B cell (primary cell): ENCODE data around the gene PLEKHH2. TPM values are rescaled to one million over a fixed set of nuclear protein-coding genes. Genes with fewer than 3 reads are reported as not detected.

Experiments used
- ATAC-seq: fragments of 200-7000 bp; cut with Tn5 transposase; one replicate; pipeline ENCODE4 v1.10.0; 2021; ENCODE audit warnings: low read depth, mild to moderate bottlenecking, moderate number of reproducible peaks, moderate library complexity
- CTCF ChIA-PET: fragments of 350-600 bp; sonication (Branson Sonifier 250); formaldehyde crosslinking; loops from one replicate; lab custom pipeline; 2021; ENCODE audit warnings: antibody characterized with exemption, inconsistent platforms; lab: Charles Lee
- POLR2A ChIA-PET: fragments of 350-600 bp; sonication (Branson Sonifier 250); formaldehyde crosslinking; loops from one replicate; lab custom pipeline; 2021; ENCODE audit warnings: antibody characterized with exemption; lab: Charles Lee
- DNase-seq: peaks from one replicate; pipeline ENCODE4 v3.0.0; 2013
- H2AFZ ChIP-seq: 2 replicates; pipeline ENCODE4 v1.6.1; 2012; ENCODE audit warnings: mild to moderate bottlenecking, low read depth, low read length; ENCODE audit not compliant: insufficient read depth, poor library complexity, severe bottlenecking
- H3K27ac ChIP-seq, 2 donors: 1 replicate in 1 of 2; 2 replicates in 1 of 2; pipeline ENCODE4 v1.5.1; 2012 to 2013; ENCODE audit warnings: low read length in 2 of 2, mild to moderate bottlenecking in 2 of 2, moderate library complexity in 1 of 2
- H3K27me3 ChIP-seq, 4 experiments: fragments of 200-600 bp in 1 of 4; sonication (generic) in 1 of 4; replicated peaks in 1 of 4; 1 replicate in 2 of 4; 2 replicates in 2 of 4; pipeline versions ENCODE4 v1.6.1 to v1.7.0; 2013 to 2016; ENCODE audit warnings: low read length in 3 of 4, mild to moderate bottlenecking in 2 of 4, mixed read lengths in 1 of 4, moderate library complexity in 1 of 4; ENCODE audit not compliant: insufficient read depth in 4 of 4, control insufficient read depth in 3 of 4; ENCODE audit errors: control extremely low read depth in 1 of 4
- H3K36me3 ChIP-seq, 2 experiments: replicated peaks in 1 of 2; 1 replicate in 1 of 2; 2 replicates in 1 of 2; pipeline versions ENCODE4 v1.6.1 to v1.7.1; 2013; ENCODE audit warnings: low read length in 1 of 2; ENCODE audit not compliant: insufficient read depth in 2 of 2, control insufficient read depth in 1 of 2; ENCODE audit errors: control extremely low read depth in 1 of 2, extremely low read depth in 1 of 2
- H3K4me1 ChIP-seq, 2 donors: fragments of 200-600 bp in 1 of 2; sonication (generic) in 1 of 2; 1 replicate in 1 of 2; 2 replicates in 1 of 2; pipeline versions ENCODE4 v1.5.1 to v1.6.1; 2013 to 2017; ENCODE audit warnings: low read length in 2 of 2; ENCODE audit not compliant: control insufficient read depth in 2 of 2, insufficient read depth in 2 of 2
- H3K4me2 ChIP-seq: replicated peaks from 2 replicates; pipeline ENCODE3; 2012; ENCODE audit warnings: mild to moderate bottlenecking, low read depth, low read length; ENCODE audit not compliant: poor library complexity, severe bottlenecking
- H3K4me3 ChIP-seq, 5 experiments: fragments of 200-600 bp in 1 of 5; sonication (generic) in 1 of 5; 1 replicate in 3 of 5; 2 replicates in 2 of 5; pipeline versions ENCODE4 v1.5.1 to v1.7.0; 2011 to 2016; ENCODE audit warnings: low read length in 4 of 5, mild to moderate bottlenecking in 4 of 5, low read depth in 2 of 5, control low read depth in 1 of 5, moderate library complexity in 1 of 5; ENCODE audit not compliant: insufficient read depth in 1 of 5; ENCODE audit errors: control extremely low read depth in 1 of 5, extremely low read depth in 1 of 5
- H3K79me2 ChIP-seq: fragments of 200-600 bp; sonication (generic); one replicate; pipeline ENCODE4 v1.6.0; 2016; ENCODE audit warnings: low read length; ENCODE audit not compliant: control insufficient read depth, insufficient read depth
- H3K9ac ChIP-seq: fragments of 200-600 bp; sonication (generic); 2 replicates; pipeline ENCODE4 v1.6.1; 2017; ENCODE audit warnings: mild to moderate bottlenecking, low read length, moderate library complexity
- H3K9me3 ChIP-seq, 3 donors: one replicate each; pipeline versions ENCODE4 v1.6.1 to v1.7.1; 2013; ENCODE audit warnings: low read length in 2 of 3; ENCODE audit not compliant: control insufficient read depth in 2 of 3, insufficient read depth in 1 of 3; ENCODE audit errors: control extremely low read depth in 1 of 3
- H4K20me1 ChIP-seq: 2 replicates; pipeline ENCODE4 v1.6.0; 2012; ENCODE audit warnings: mild to moderate bottlenecking, low read length; ENCODE audit not compliant: insufficient read depth, control insufficient read depth, poor library complexity, severe bottlenecking
- H3K27ac Mint-ChIP-seq: one replicate; pipeline ENCODE4 v1.8.0; 2021; ENCODE audit warnings: mixed read lengths
- H3K27me3 Mint-ChIP-seq: one replicate; pipeline ENCODE4 v1.8.0; 2021; ENCODE audit warnings: mixed read lengths
- H3K4me1 Mint-ChIP-seq: one replicate; pipeline ENCODE4 v1.8.0; 2021; ENCODE audit warnings: mixed read lengths
- H3K4me3 Mint-ChIP-seq: one replicate; pipeline ENCODE4 v1.8.0; 2021; ENCODE audit warnings: mixed read lengths
- H3K9me3 Mint-ChIP-seq: one replicate; pipeline ENCODE4 v1.8.0; 2022; ENCODE audit warnings: mixed read lengths; ENCODE audit not compliant: insufficient read depth
- EZH2 ChIP-seq: IDR thresholded peaks from 2 replicates; pipeline ENCODE4 v1.6.1; 2012; ENCODE audit warnings: borderline replicate concordance, low read depth, mild to moderate bottlenecking, moderate library complexity, low read length; ENCODE audit not compliant: insufficient read depth, poor library complexity, severe bottlenecking
- WGBS: methylation state at CpG from one replicate; pipeline ENCODE4 v1.1.5; 2013; ENCODE audit warnings: missing lambda C conversion rate; ENCODE audit not compliant: insufficient coverage; 5-methylcytosine and 5-hydroxymethylcytosine counted together
- intact Hi-C: fragments of 100-400 bp; cut with micrococcal nuclease; formaldehyde crosslinking; loops from one replicate; pipeline ENCODE4 v1.10.0; 2022
- polyA plus RNA-seq: library from polyadenylated mRNA; depleted of rRNA; stranded (reverse); fragments of >200 nt; gene quantifications from 2 replicates; pipeline ENCODE4 v1.2.3, GENCODE V29; 2012
- total RNA-seq, 2 donors: library from RNA; stranded (reverse); fragments of 120-200 nt in 1 of 2; gene quantifications; 1 replicate in 1 of 2; 2 replicates in 1 of 2; pipeline versions ENCODE4 v1.2.3 to v1.2.4, GENCODE V29; 2013 to 2022
- TF ChIP-seq, protein P1 (sequence below): fragments of 200-600 bp; IDR thresholded peaks from one replicate; pipeline ENCODE4 v1.8.0; 2022; ENCODE audit warnings: antibody characterized with exemption, mild to moderate bottlenecking

PLEKHH2 gene
- total and polyA plus RNA-seq, 2 donors (not counting 1 experiment from before 2014, with no cell fraction given), result 0.17 to 0.19 TPM

DNA sequence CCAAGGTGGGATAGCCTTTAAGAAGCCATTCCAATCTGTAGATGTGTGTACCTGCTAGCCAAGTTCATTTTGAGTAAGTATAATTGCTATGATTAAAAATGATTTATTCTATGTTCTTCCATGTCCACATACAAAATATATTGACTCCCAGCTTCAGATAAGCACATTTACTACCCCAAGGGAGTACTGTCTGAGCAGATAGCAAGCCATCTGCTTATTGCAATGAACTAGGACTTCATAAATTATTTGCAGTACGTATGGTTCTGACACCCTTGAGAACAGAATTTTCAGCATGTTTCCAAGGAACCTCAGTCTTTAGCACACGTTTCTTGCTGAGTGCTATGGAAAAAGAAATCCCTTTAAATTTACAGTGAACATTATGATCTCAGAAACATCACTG is 173.4 kb downstream of the PLEKHH2 start:
- Mint-ChIP-seq H3K4me3 (no peak overlapping the region), H3K27me3 (no peaks in the 10 kb centered on the region), H3K9me3 (no peaks in the 10 kb centered on the region), H3K4me1 (no peaks in the 10 kb centered on the region), H3K27ac (no peak overlapping the region)
- DNase-seq (no peak), ATAC-seq (no peak)
- H4K20me1 ChIP-seq, result no peaks in the 10 kb centered on the region
- no peak overlapping the region for H3K4me3 ChIP-seq
- no peak overlapping the region for H3K4me2 ChIP-seq
- no peaks in the 10 kb centered on the region for H3K9me3 ChIP-seq
- no peak overlapping the region for H2AFZ ChIP-seq
- 100% methylated on average over 1 of the region's 2 CpGs for WGBS
- H3K4me1 ChIP-seq, result no peaks in the 10 kb centered on the region
- peaks cover 0 to 1% of the 10 kb centered on the region in 2 experiments for H3K36me3 ChIP-seq
- no peak overlapping the region for H3K9ac ChIP-seq
- intact Hi-C loops, result no loop called here
- H3K27me3 ChIP-seq, result no peaks in the 10 kb centered on the region
- no peak for TF ChIP-seq EZH2
- TF ChIP-seq, protein P1, sequence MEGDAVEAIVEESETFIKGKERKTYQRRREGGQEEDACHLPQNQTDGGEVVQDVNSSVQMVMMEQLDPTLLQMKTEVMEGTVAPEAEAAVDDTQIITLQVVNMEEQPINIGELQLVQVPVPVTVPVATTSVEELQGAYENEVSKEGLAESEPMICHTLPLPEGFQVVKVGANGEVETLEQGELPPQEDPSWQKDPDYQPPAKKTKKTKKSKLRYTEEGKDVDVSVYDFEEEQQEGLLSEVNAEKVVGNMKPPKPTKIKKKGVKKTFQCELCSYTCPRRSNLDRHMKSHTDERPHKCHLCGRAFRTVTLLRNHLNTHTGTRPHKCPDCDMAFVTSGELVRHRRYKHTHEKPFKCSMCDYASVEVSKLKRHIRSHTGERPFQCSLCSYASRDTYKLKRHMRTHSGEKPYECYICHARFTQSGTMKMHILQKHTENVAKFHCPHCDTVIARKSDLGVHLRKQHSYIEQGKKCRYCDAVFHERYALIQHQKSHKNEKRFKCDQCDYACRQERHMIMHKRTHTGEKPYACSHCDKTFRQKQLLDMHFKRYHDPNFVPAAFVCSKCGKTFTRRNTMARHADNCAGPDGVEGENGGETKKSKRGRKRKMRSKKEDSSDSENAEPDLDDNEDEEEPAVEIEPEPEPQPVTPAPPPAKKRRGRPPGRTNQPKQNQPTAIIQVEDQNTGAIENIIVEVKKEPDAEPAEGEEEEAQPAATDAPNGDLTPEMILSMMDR, result no peak
- no peak overlapping the region for H3K27ac ChIP-seq
- POLR2A ChIA-PET, result no interaction called here
- CTCF ChIA-PET, result no interaction called here
- H3K79me2 ChIP-seq, result no peaks in the 10 kb centered on the region

DNA sequence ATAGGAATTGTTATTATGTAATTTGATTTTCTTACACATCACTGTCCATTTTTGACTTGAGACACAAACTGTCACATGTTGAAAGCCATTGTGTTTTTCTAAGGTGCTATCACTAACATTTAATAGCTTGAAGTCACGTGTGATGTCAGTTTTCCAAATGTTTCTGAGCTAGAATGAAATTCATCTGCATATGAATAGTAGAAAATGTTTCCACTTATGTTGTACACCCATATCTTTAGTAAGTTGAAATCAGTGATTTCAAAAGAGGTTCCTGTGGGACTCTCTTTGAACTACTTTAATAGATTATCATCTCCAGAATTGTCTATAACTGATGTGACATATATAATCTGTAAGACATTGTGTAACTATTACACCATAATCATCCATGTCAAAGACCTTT is 173.8 kb downstream of the PLEKHH2 start:
- no CpG with 5 or more reads among the region's 1 CpG for WGBS
- H4K20me1 ChIP-seq, result no peaks in the 10 kb centered on the region
- no peak overlapping the region for H3K4me2 ChIP-seq
- TF ChIP-seq EZH2, result no peak
- TF ChIP-seq, protein P1, result no peak
- H3K9ac ChIP-seq, result no peak overlapping the region
- no peaks in the 10 kb centered on the region for H3K4me1 Mint-ChIP-seq
- H3K36me3 ChIP-seq, result peaks cover 0 to 1% of the 10 kb centered on the region in 2 experiments
- no peak overlapping the region for H3K4me3 ChIP-seq
- H3K9me3 ChIP-seq, result no peaks in the 10 kb centered on the region
- no peaks in the 10 kb centered on the region for H3K27me3 Mint-ChIP-seq
- H3K4me3 Mint-ChIP-seq, result no peak overlapping the region
- H3K4me1 ChIP-seq, result no peaks in the 10 kb centered on the region
- ChIA-PET POLR2A (no interaction called here), CTCF (no interaction called here)
- H3K27ac Mint-ChIP-seq, result no peak overlapping the region
- no peak for ATAC-seq
- H3K79me2 ChIP-seq, result no peaks in the 10 kb centered on the region
- no peaks in the 10 kb centered on the region for H3K9me3 Mint-ChIP-seq
- H2AFZ ChIP-seq, result no peak overlapping the region
- intact Hi-C loops, result no loop called here
- no peaks in the 10 kb centered on the region for H3K27me3 ChIP-seq
- no peak for DNase-seq
- no peak overlapping the region for H3K27ac ChIP-seq
